Neural cell (in vitro differentiated cells): ENCODE data around the gene CNTFR.

Experiments used
- CTCF ChIP-seq: fragments of 450-650 bp; IDR thresholded peaks from 2 replicates; pipeline ENCODE4 v1.5.1; 2014; ENCODE audit warnings: antibody characterized with exemption, mild to moderate bottlenecking, moderate library complexity; ENCODE audit not compliant: poor library complexity, severe bottlenecking
- EP300 ChIP-seq: fragments of 450-650 bp; conservative IDR thresholded peaks from 2 replicates; pipeline ENCODE4 v1.6.1; 2014; ENCODE audit warnings: antibody characterized with exemption, mild to moderate bottlenecking, moderate library complexity; ENCODE audit not compliant: poor library complexity, severe bottlenecking
- EZH2 ChIP-seq: fragments of 200-600, 300-800 bp; shearing (Covaris generic), sonication (generic); IDR thresholded peaks from 2 replicates; pipeline ENCODE4 v1.6.1; 2014; ENCODE audit warnings: antibody characterized with exemption, low read length, borderline replicate concordance, mild to moderate bottlenecking; ENCODE audit not compliant: insufficient read depth, poor library complexity, severe bottlenecking
- RAD21 ChIP-seq: fragments of 450-650 bp; conservative IDR thresholded peaks from 2 replicates; pipeline ENCODE4 v1.6.1; 2014; ENCODE audit warnings: antibody characterized with exemption, mild to moderate bottlenecking, moderate library complexity
- REST ChIP-seq: IDR thresholded peaks from 2 replicates; pipeline ENCODE4 v1.6.1; 2012; ENCODE audit warnings: borderline replicate concordance
- SMC3 ChIP-seq: fragments of 450-650 bp; conservative IDR thresholded peaks from 2 replicates; pipeline ENCODE4 v1.6.1; 2014; ENCODE audit warnings: antibody characterized with exemption, mild to moderate bottlenecking, moderate library complexity; ENCODE audit not compliant: poor library complexity

GRCh38 chr9:34506623-34507022 lies 82.9 kb downstream of the CNTFR start:
- TF ChIP-seq CTCF (no peak), EZH2 (no peak), RAD21 (no peak), EP300 (no peak), SMC3 (no peak), REST (no peak)
